Lung (tissue), 12 donors: Measurements from ENCODE around the gene SAMHD1. TPM values are rescaled to one million over a fixed set of nuclear protein-coding genes. Genes with fewer than 3 reads are reported as not detected.

Experiments used
- ATAC-seq: fragments of 200-7000 bp; cut with Tn5 transposase; one replicate; pipeline ENCODE4 v1.9.1; 2020; ENCODE audit warnings: moderate number of reproducible peaks; ENCODE audit not compliant: insufficient read depth, low FRiP score
- DNase-seq, 3 donors: peaks; one replicate each; pipeline ENCODE4 v3.0.0-alpha.2; 2013 to 2017
- H3K27ac ChIP-seq, 2 donors: one replicate each; pipeline ENCODE4 v1.5.1; 2013; ENCODE audit warnings: mild to moderate bottlenecking in 2 of 2, moderate library complexity in 2 of 2, control low read depth in 1 of 2, inconsistent platforms in 1 of 2, low read depth in 1 of 2, low read length in 1 of 2
- H3K27me3 ChIP-seq, 3 donors: one replicate each; pipeline ENCODE4 v1.5.1; 2013; ENCODE audit warnings: low read length in 2 of 3; ENCODE audit not compliant: control insufficient read depth in 3 of 3, insufficient read depth in 3 of 3
- H3K36me3 ChIP-seq, 4 donors: one replicate each; pipeline ENCODE4 v1.5.1; 2013; ENCODE audit warnings: low read length in 4 of 4, mild to moderate bottlenecking in 1 of 4, moderate library complexity in 1 of 4; ENCODE audit not compliant: control insufficient read depth in 4 of 4, insufficient read depth in 4 of 4
- H3K4me1 ChIP-seq, 5 donors: one replicate each; pipeline ENCODE4 v1.5.1; 2013; ENCODE audit warnings: low read length in 5 of 5, mild to moderate bottlenecking in 2 of 5, moderate library complexity in 1 of 5; ENCODE audit not compliant: control insufficient read depth in 5 of 5, insufficient read depth in 5 of 5
- H3K4me3 ChIP-seq: one replicate; pipeline ENCODE4 v1.5.1; 2013; ENCODE audit warnings: mild to moderate bottlenecking, control low read depth, moderate library complexity
- H3K9ac ChIP-seq, 2 donors: one replicate each; pipeline ENCODE4 v1.5.1; 2013; ENCODE audit warnings: low read length in 2 of 2, control low read depth in 1 of 2; ENCODE audit not compliant: insufficient read depth in 1 of 2
- H3K9me3 ChIP-seq, 4 donors: one replicate each; pipeline ENCODE4 v1.5.1; 2013; ENCODE audit warnings: low read length in 3 of 4, mild to moderate bottlenecking in 1 of 4, moderate library complexity in 1 of 4; ENCODE audit not compliant: control insufficient read depth in 4 of 4, insufficient read depth in 3 of 4
- CTCF ChIP-seq: IDR thresholded peaks from 2 replicates; pipeline ENCODE4 v1.5.1; 2012; ENCODE audit warnings: mild to moderate bottlenecking; ENCODE audit errors: control extremely low read depth, extremely low read depth
- WGBS, 2 donors: extraction: QIAGEN DNeasy Blood & Tissue Kit; methylation state at CpG; one replicate each; pipeline ENCODE4 v1.1.7; 2013; 5-methylcytosine and 5-hydroxymethylcytosine counted together
- polyA plus RNA-seq, 2 donors: library from polyadenylated mRNA; stranded (reverse); fragments of 200-250 nt; gene quantifications; one replicate each; pipeline ENCODE4 v1.2.1, GENCODE V29; 2013
- total RNA-seq, 2 donors: library from RNA; depleted of rRNA in 1 of 2; stranded (reverse); fragments of >200 nt in 1 of 2; gene quantifications; one replicate each; pipeline ENCODE4 v1.2.1, GENCODE V29; 2014 to 2021
- donor health status: control.
- donor health status: control.
- donor health status: Bipolar disorder and iron deficiency.
- donor health status: healthy.
- donor health status: DM: yes; HTN: yes; CAD: no.

SAMHD1 gene
- total and polyA plus RNA-seq, 4 donors: 59.7 to 184 (median 90.9) TPM

- H3K27me3 ChIP-seq: no peaks in the 10 kb centered on the region
- no peak for ATAC-seq
- H3K4me1 ChIP-seq: peaks cover 0 to 49% (median 20%) of the 10 kb centered on the region in 5 donors
- H3K9ac ChIP-seq: peak overlapping the region; percentile 3 to 82
- WGBS, 2 donors: 47 to 64% methylated on average over 7 of the region's 7 CpGs
- no peak for TF ChIP-seq CTCF
- no peaks in the 10 kb centered on the region for H3K9me3 ChIP-seq
- peak overlapping the region; percentile 29 for H3K4me3 ChIP-seq
- DNase-seq: no peak
- H3K27ac ChIP-seq: peak overlapping the region; percentile 27 to 77
- H3K36me3 ChIP-seq: peaks cover 0 to 13% (median 2%) of the 10 kb centered on the region in 4 donors
Measured at GRCh38 chr20:36861625-36861874, 90.0 kb downstream of the SAMHD1 start.

- Histone ChIP-seq H3K36me3 (peaks cover 0 to 13% (median 2%) of the 10 kb centered on the region in 4 donors), H3K9ac (peak overlapping the region; percentile 3 to 82), H3K27ac (peak overlapping the region in 1 of 2 donors; percentile 77), H3K27me3 (no peaks in the 10 kb centered on the region), H3K4me1 (peaks cover 3 to 55% (median 25%) of the 10 kb centered on the region in 5 donors), H3K9me3 (no peaks in the 10 kb centered on the region), H3K4me3 (no peak overlapping the region)
- DNase-seq (no peak), ATAC-seq (no peak)
- TF ChIP-seq CTCF: no peak
- WGBS, 2 donors: 74 to 86% methylated on average over 14 of the region's 14 CpGs
Measured at GRCh38 chr20:36860811-36861624, 90.5 kb downstream of the SAMHD1 start.

GRCh38 chr20:36860339-36860738, 91.2 kb downstream of the SAMHD1 start:
- no peak overlapping the region for H3K4me3 ChIP-seq
- no peak for TF ChIP-seq CTCF
- WGBS, 2 donors: 64 to 81% methylated on average over 5 of the region's 5 CpGs
- no peaks in the 10 kb centered on the region for H3K27me3 ChIP-seq
- peaks cover 0 to 13% (median 2%) of the 10 kb centered on the region in 4 donors for H3K36me3 ChIP-seq
- DNase-seq (no peak), ATAC-seq (no peak)
- peak overlapping the region in 1 of 2 donors; percentile 8 for H3K9ac ChIP-seq
- H3K9me3 ChIP-seq: no peaks in the 10 kb centered on the region
- peak overlapping the region in 1 of 2 donors; percentile 23 for H3K27ac ChIP-seq
- peaks cover 10 to 58% (median 32%) of the 10 kb centered on the region in 5 donors for H3K4me1 ChIP-seq
